Suppressor macrophage treated with lipopolysaccharide for 4 hours (primary cell): ENCODE data around the gene ZDHHC6.
"Not testable (repeated sequence)": the region's sequence is repeated elsewhere in the genome, so short reads cannot be mapped to it uniquely, and the experiment has no call there.

ENCODE experiments used
- DNase-seq: peaks from one replicate; pipeline ENCODE4 v3.0.0-alpha.2; 2020

The ZDHHC6 gene

GRCh38 chr10:112388056-112388455 lies 58.7 kb downstream of the ZDHHC6 start:
- not testable (repeated sequence) for DNase-seq

- no peak for DNase-seq
These were observed 61.5 kb downstream of the ZDHHC6 start for GRCh38 chr10:112385201-112385600.

GRCh38 chr10:112384141-112384540 lies 62.6 kb downstream of the ZDHHC6 start:
- DNase-seq: no peak

GRCh38 chr10:112383325-112383724 lies 63.4 kb downstream of the ZDHHC6 start:
- DNase-seq: no peak

GRCh38 chr10:112382515-112383235 lies 64.0 kb downstream of the ZDHHC6 start:
- no peak for DNase-seq
